HepG2 (cell line): Measurements from ENCODE around the gene SCAMP3. TPM values are rescaled to one million over a fixed set of nuclear protein-coding genes. Genes with fewer than 3 reads are reported as not detected.
A peak's percentile ranks its signal among the peaks of the same experiment; 100 is the strongest.

Experiments
- CBFB ChIP-seq: sonication (generic); formaldehyde crosslinking; IDR thresholded peaks from 2 replicates; pipeline ENCODE4 v1.4.0; 2020; ENCODE audit warnings: missing genetic modification reagents
- HNRNPK ChIP-seq: fragments of 200-400 bp; formaldehyde crosslinking; IDR thresholded peaks from 2 replicates; pipeline ENCODE4 v1.6.1; 2018; ENCODE audit warnings: low read length, low read depth, moderate library complexity, mild to moderate bottlenecking; ENCODE audit not compliant: poor library complexity, severe bottlenecking
- PRMT3 ChIP-seq: sonication (generic); formaldehyde crosslinking; IDR thresholded peaks from 2 replicates; pipeline ENCODE4 v1.8.1; 2022; ENCODE audit warnings: low read depth, mild to moderate bottlenecking, moderate library complexity, missing genetic modification reagents, borderline replicate concordance
- TAF1 ChIP-seq: sonication (generic); formaldehyde crosslinking; IDR thresholded peaks from 2 replicates; pipeline ENCODE4 v1.4.0; 2020; ENCODE audit warnings: missing genetic modification reagents
- TCF12 ChIP-seq, 2 experiments: fragments of 450-650 bp in 1 of 2; sonication (generic) in 1 of 2; formaldehyde crosslinking in 1 of 2; IDR thresholded peaks; 2 replicates each; pipeline versions ENCODE4 v1.6.1 to v1.8.0; 2017 to 2022; ENCODE audit warnings: antibody characterized with exemption in 1 of 2, mild to moderate bottlenecking in 1 of 2, missing genetic modification reagents in 1 of 2, moderate library complexity in 1 of 2
- ZFP36L2 ChIP-seq: sonication (generic); formaldehyde crosslinking; IDR thresholded peaks from 2 replicates; pipeline ENCODE4 v1.4.0; 2020; ENCODE audit warnings: missing genetic modification reagents
- ZNF232 ChIP-seq: sonication (generic); formaldehyde crosslinking; IDR thresholded peaks from 2 replicates; pipeline ENCODE4 v1.4.0; 2020; ENCODE audit warnings: missing genetic modification reagents, borderline replicate concordance
- ZNF547 ChIP-seq: sonication (generic); formaldehyde crosslinking; IDR thresholded peaks from 2 replicates; pipeline ENCODE4 v1.5.1; 2020; ENCODE audit warnings: mild to moderate bottlenecking, missing genetic modification reagents
- ZNF564 ChIP-seq: sonication (generic); formaldehyde crosslinking; IDR thresholded peaks from 2 replicates; pipeline ENCODE4 v1.8.1; 2023; ENCODE audit warnings: mild to moderate bottlenecking, missing genetic modification reagents
- polyA plus RNA-seq, 8 experiments: library from polyadenylated mRNA; depleted of rRNA in 3 of 8; stranded (reverse) in 7 of 8; unstranded in 1 of 8; fragments of >200 nt; fragmentation: Illumina TruSeq in 4 of 8; extraction: Trizol in 4 of 8; gene quantifications; 2 replicates each; pipeline versions ENCODE4 v1.2.1 to v1.2.3, GENCODE V29; 2011 to 2016; ENCODE audit warnings: low read depth in 4 of 8, missing spikeins in 1 of 8, mixed read lengths in 1 of 8; ENCODE audit not compliant: insufficient read depth in 1 of 8
- total RNA-seq, 5 experiments: library from RNA; depleted of rRNA; stranded (reverse); fragments of >200 nt; fragmentation: Illumina TruSeq; extraction: Trizol; gene quantifications; 2 replicates each; pipeline ENCODE4 v1.2.3, GENCODE V29; 2016; ENCODE audit warnings: low read depth in 1 of 5
- TF ChIP-seq, protein P1 (sequence below): sonication (generic); formaldehyde crosslinking; IDR thresholded peaks from 2 replicates; pipeline ENCODE4 v1.5.1; 2020; ENCODE audit warnings: mild to moderate bottlenecking, missing genetic modification reagents, moderate library complexity
- TF ChIP-seq, protein P2 (sequence below): sonication (generic); formaldehyde crosslinking; conservative IDR thresholded peaks from 2 replicates; pipeline ENCODE4 v1.8.0; 2022; ENCODE audit warnings: missing genetic modification reagents
- TF ChIP-seq, protein P3 (sequence below): sonication (generic); formaldehyde crosslinking; IDR thresholded peaks from 2 replicates; pipeline ENCODE4 v1.8.0; 2022; ENCODE audit warnings: mild to moderate bottlenecking, missing genetic modification reagents
- TF ChIP-seq, protein P4 (sequence below): sonication (generic); formaldehyde crosslinking; conservative IDR thresholded peaks from 2 replicates; pipeline ENCODE4 v1.4.0; 2020; ENCODE audit warnings: missing genetic modification reagents

Gene SCAMP3
- total and polyA plus RNA-seq, 2 of the 13 experiments (the other 11 are each of a cell fraction or from before 2014, with no cell fraction given): 46.8 to 83.3 TPM

DNA sequence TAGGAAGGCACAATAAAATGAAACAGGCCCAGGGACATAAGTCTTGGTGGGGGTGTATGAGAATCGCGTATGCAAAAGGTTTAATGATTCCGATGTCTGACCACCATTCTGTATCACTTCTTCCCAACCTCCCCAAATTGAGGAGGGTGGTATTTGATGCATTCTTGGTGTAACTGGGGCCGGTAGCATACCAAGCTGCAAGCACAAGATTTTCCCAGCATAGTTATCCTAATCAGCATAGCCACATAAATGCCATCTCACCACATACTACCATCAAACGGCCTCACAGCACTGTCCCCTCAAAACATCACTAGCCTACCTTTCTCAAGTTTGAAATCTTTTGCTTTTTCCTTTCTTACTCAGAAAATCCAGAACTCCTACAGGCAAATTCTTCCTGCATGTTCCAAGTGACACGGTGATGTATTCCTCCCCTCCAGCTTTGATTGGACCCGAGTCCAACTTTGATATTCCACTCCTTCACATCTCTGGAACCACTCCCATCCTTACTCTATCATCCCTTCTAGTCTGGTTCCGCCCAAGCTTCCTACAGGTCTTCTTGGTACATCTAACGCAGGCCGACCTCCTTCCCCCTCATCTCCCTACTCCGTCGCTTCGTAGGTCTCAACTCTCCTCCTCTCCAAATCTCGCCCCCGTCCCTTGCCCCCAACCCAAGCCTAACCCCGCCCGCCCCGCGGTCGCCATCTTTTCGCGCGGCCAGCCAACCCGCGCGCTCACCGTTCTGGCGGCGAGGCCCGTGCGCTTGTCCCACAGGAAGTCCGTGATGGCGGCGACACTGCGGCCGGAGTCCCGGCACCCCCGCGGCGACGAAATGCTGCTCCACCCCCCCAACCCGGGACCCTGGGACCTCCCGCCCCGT is 10.5 kb upstream of the SCAMP3 start (continued):
- TF ChIP-seq, protein P1, sequence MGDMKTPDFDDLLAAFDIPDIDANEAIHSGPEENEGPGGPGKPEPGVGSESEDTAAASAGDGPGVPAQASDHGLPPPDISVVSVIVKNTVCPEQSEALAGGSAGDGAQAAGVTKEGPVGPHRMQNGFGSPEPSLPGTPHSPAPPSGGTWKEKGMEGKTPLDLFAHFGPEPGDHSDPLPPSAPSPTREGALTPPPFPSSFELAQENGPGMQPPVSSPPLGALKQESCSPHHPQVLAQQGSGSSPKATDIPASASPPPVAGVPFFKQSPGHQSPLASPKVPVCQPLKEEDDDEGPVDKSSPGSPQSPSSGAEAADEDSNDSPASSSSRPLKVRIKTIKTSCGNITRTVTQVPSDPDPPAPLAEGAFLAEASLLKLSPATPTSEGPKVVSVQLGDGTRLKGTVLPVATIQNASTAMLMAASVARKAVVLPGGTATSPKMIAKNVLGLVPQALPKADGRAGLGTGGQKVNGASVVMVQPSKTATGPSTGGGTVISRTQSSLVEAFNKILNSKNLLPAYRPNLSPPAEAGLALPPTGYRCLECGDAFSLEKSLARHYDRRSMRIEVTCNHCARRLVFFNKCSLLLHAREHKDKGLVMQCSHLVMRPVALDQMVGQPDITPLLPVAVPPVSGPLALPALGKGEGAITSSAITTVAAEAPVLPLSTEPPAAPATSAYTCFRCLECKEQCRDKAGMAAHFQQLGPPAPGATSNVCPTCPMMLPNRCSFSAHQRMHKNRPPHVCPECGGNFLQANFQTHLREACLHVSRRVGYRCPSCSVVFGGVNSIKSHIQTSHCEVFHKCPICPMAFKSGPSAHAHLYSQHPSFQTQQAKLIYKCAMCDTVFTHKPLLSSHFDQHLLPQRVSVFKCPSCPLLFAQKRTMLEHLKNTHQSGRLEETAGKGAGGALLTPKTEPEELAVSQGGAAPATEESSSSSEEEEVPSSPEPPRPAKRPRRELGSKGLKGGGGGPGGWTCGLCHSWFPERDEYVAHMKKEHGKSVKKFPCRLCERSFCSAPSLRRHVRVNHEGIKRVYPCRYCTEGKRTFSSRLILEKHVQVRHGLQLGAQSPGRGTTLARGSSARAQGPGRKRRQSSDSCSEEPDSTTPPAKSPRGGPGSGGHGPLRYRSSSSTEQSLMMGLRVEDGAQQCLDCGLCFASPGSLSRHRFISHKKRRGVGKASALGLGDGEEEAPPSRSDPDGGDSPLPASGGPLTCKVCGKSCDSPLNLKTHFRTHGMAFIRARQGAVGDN: no peak
- TF ChIP-seq ZNF232 (CRISPR knock-in tag) (no peak), CBFB (CRISPR knock-in tag) (0 out of 2 replicates have a peak, but pooled peaks have one; percentile 6), PRMT3 (CRISPR knock-in tag) (no peak), ZFP36L2 (CRISPR knock-in tag) (no peak), TCF12 (IDR thresholded peaks at IDR 0.05) (no peak), TCF12 (CRISPR knock-in tag; IDR thresholded peaks at IDR 0.05) (peak; percentile 70; the same call in 1 of the 2 replicates), TAF1 (CRISPR knock-in tag) (no peak), ZNF547 (CRISPR knock-in tag) (no peak; the same call in 1 of the 2 replicates), ZNF564 (CRISPR knock-in tag) (0 out of 2 replicates have a peak, but pooled peaks have one; percentile 57), HNRNPK (peak; percentile 82)
- TF ChIP-seq, protein P2, sequence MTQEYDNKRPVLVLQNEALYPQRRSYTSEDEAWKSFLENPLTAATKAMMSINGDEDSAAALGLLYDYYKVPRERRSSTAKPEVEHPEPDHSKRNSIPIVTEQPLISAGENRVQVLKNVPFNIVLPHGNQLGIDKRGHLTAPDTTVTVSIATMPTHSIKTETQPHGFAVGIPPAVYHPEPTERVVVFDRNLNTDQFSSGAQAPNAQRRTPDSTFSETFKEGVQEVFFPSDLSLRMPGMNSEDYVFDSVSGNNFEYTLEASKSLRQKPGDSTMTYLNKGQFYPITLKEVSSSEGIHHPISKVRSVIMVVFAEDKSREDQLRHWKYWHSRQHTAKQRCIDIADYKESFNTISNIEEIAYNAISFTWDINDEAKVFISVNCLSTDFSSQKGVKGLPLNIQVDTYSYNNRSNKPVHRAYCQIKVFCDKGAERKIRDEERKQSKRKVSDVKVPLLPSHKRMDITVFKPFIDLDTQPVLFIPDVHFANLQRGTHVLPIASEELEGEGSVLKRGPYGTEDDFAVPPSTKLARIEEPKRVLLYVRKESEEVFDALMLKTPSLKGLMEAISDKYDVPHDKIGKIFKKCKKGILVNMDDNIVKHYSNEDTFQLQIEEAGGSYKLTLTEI (CRISPR knock-in tag): no peak
- TF ChIP-seq, protein P3, sequence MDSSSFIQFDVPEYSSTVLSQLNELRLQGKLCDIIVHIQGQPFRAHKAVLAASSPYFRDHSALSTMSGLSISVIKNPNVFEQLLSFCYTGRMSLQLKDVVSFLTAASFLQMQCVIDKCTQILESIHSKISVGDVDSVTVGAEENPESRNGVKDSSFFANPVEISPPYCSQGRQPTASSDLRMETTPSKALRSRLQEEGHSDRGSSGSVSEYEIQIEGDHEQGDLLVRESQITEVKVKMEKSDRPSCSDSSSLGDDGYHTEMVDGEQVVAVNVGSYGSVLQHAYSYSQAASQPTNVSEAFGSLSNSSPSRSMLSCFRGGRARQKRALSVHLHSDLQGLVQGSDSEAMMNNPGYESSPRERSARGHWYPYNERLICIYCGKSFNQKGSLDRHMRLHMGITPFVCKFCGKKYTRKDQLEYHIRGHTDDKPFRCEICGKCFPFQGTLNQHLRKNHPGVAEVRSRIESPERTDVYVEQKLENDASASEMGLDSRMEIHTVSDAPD: 0 out of 2 replicates have a peak, but pooled peaks have one; percentile 13
- TF ChIP-seq, protein P4, sequence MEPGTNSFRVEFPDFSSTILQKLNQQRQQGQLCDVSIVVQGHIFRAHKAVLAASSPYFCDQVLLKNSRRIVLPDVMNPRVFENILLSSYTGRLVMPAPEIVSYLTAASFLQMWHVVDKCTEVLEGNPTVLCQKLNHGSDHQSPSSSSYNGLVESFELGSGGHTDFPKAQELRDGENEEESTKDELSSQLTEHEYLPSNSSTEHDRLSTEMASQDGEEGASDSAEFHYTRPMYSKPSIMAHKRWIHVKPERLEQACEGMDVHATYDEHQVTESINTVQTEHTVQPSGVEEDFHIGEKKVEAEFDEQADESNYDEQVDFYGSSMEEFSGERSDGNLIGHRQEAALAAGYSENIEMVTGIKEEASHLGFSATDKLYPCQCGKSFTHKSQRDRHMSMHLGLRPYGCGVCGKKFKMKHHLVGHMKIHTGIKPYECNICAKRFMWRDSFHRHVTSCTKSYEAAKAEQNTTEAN (CRISPR knock-in tag): no peak
- TF ChIP-seq, all 625 proteins: peak for 29
